GM23248 (cell line): ENCODE measurements around the gene HNMT.

ENCODE experiments used
- EZH2 ChIP-seq: fragments of 200-600 bp; sonication (generic); IDR thresholded peaks from 2 replicates; pipeline ENCODE4 v1.6.1; 2018; ENCODE audit warnings: antibody characterized with exemption, mild to moderate bottlenecking; ENCODE audit not compliant: insufficient read depth, poor library complexity, severe bottlenecking
- EZH2phosphoT487 ChIP-seq: fragments of 200-600 bp; sonication (generic); IDR thresholded peaks from 2 replicates; pipeline ENCODE4 v1.6.1; 2018; ENCODE audit warnings: antibody characterized with exemption, moderate library complexity, mild to moderate bottlenecking, low read depth; ENCODE audit not compliant: insufficient read depth

GRCh38 chr2:137930146-137930545, 34.1 kb upstream of the HNMT start:
- no peak for TF ChIP-seq EZH2
- no peak for TF ChIP-seq EZH2phosphoT487
